ENCODE measurements around the gene TNIK. TPM values are rescaled to one million over a fixed set of nuclear protein-coding genes. Genes with fewer than 3 reads are reported as not detected.

TNIK gene
- total and polyA plus RNA-seq, 2 experiments from 2014 or later = 14.6 to 34.3 TPM

GRCh38 chr3:171446801-171447578 lies 13.2 kb downstream of the TNIK start (continued):
- TF ChIP-seq ZNF462 (CRISPR knock-in tag; IDR thresholded peaks at IDR 0.05) (no peak), STAT1 (IDR thresholded peaks at IDR 0.05; ENCODE audit: unreplicated experiment) (no peak), EZH2phosphoT487 (IDR thresholded peaks at IDR 0.05; ENCODE audit: unreplicated experiment) (no peak), JUNB (IDR thresholded peaks at IDR 0.05; ENCODE audit: unreplicated experiment) (no peak), ZNF114 (CRISPR knock-in tag; IDR thresholded peaks at IDR 0.05) (no peak), CREB1 (CRISPR knock-in tag; IDR thresholded peaks at IDR 0.05; ENCODE audit: low read depth) (no peak), EZH2 (IDR thresholded peaks at IDR 0.05; ENCODE audit: low read depth, unreplicated experiment) (no peak), NANOG (IDR thresholded peaks at IDR 0.05; ENCODE audit: borderline replicate concordance) (no peak), ETS1 (IDR thresholded peaks at IDR 0.05) (no peak)
